Measurements from ENCODE around the gene CLSTN2.

DNA sequence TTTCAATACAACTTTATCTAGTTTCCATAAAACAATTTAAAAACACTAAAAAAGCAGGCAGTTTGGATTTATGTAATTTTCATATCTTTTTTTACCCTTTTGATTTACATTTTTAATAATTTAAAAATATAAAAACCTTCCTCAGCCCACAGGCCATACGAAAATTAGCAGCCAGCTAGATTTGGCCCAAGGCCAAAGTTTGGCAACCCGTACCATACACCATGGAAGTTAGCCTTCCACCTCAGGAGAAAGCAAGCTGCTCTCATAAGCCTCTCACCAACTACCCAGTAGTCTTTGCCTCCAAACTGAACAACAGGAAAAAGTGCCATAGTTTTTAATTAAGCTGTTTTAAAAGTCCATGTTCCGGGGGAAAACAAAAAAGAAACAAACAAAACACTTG, 635.6 kb downstream of the CLSTN2 start:
- TF ChIP-seq, protein P1, sequence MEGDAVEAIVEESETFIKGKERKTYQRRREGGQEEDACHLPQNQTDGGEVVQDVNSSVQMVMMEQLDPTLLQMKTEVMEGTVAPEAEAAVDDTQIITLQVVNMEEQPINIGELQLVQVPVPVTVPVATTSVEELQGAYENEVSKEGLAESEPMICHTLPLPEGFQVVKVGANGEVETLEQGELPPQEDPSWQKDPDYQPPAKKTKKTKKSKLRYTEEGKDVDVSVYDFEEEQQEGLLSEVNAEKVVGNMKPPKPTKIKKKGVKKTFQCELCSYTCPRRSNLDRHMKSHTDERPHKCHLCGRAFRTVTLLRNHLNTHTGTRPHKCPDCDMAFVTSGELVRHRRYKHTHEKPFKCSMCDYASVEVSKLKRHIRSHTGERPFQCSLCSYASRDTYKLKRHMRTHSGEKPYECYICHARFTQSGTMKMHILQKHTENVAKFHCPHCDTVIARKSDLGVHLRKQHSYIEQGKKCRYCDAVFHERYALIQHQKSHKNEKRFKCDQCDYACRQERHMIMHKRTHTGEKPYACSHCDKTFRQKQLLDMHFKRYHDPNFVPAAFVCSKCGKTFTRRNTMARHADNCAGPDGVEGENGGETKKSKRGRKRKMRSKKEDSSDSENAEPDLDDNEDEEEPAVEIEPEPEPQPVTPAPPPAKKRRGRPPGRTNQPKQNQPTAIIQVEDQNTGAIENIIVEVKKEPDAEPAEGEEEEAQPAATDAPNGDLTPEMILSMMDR (IDR thresholded peaks at IDR 0.05; ENCODE audit: insufficient read depth, low read depth, low read length), result no peak
- no peak for TF ChIP-seq EZH2 (IDR thresholded peaks at IDR 0.05; ENCODE audit: insufficient read depth, low read length)
